Endothelial cell of umbilical vein (primary cell): ENCODE data around the gene SCRN1. TPM values are rescaled to one million over a fixed set of nuclear protein-coding genes. Genes with fewer than 3 reads are reported as not detected.

Source experiments
- BruUV-seq: library from RNA; stranded (reverse); fragments of 400-500 nt; replicated peaks from 2 replicates; lab custom pipeline; 2021; lab: Mats Ljungman, UMichigan
- CTCF ChIA-PET: fragments of 300-600, 350-600 bp; sonication (Branson Sonifier 250); formaldehyde crosslinking; loops from one replicate; lab custom pipeline; 2021; ENCODE audit warnings: antibody characterized with exemption, inconsistent platforms; lab: Charles Lee
- POLR2A ChIA-PET: fragments of 300-600, 350-600 bp; sonication (Branson Sonifier 250); formaldehyde crosslinking; loops from one replicate; lab custom pipeline; 2021; ENCODE audit warnings: antibody characterized with exemption, inconsistent platforms; lab: Charles Lee
- DNase-seq: peaks from one replicate; pipeline ENCODE4 v3.0.0-alpha.2; 2011; ENCODE audit warnings: low read depth, low spot score
- FAIRE-seq: peaks from 2 replicates; lab custom pipeline; 2011; peaks lifted over from hg19 to GRCh38; lab: Jason Lieb, UNC
- H2AFZ ChIP-seq: 2 replicates; pipeline ENCODE4 v1.6.0; 2012; ENCODE audit warnings: low read depth, low read length, control low read depth, inconsistent platforms
- H3K27ac ChIP-seq: 2 replicates; pipeline ENCODE4 v1.5.1; 2011; ENCODE audit warnings: low read depth, mild to moderate bottlenecking, control low read depth, low read length, moderate library complexity; ENCODE audit not compliant: insufficient read depth
- H3K27me3 ChIP-seq, 2 experiments: 2 replicates each; pipeline versions ENCODE4 v1.6.0 to v1.6.1; 2011; ENCODE audit warnings: low read length in 2 of 2, mixed read lengths in 1 of 2; ENCODE audit not compliant: control insufficient read depth in 2 of 2, insufficient read depth in 2 of 2
- H3K36me3 ChIP-seq, 2 experiments: 2 replicates in 1 of 2; 3 replicates in 1 of 2; pipeline ENCODE4 v1.5.1; 2011; ENCODE audit warnings: low read length in 2 of 2, mild to moderate bottlenecking in 1 of 2, moderate library complexity in 1 of 2; ENCODE audit not compliant: control insufficient read depth in 2 of 2, insufficient read depth in 2 of 2; ENCODE audit errors: extremely low read depth in 1 of 2
- H3K4me1 ChIP-seq: 3 replicates; pipeline ENCODE4 v1.5.1; 2011; ENCODE audit warnings: mild to moderate bottlenecking, low read length; ENCODE audit not compliant: control insufficient read depth, insufficient read depth; ENCODE audit errors: extremely low read depth
- H3K4me2 ChIP-seq: 2 replicates; pipeline ENCODE4 v1.6.1; 2011; ENCODE audit warnings: low read length, control low read depth, mixed read lengths; ENCODE audit not compliant: insufficient read depth
- H3K4me3 ChIP-seq, 3 experiments: fragments of 200-600 bp in 1 of 3; sonication (generic), shearing (Covaris generic) in 1 of 3; replicated peaks in 1 of 3; 2 replicates each; pipeline ENCODE4 v1.5.1; 2011 to 2016; ENCODE audit warnings: control low read depth in 3 of 3, low read length in 3 of 3, mild to moderate bottlenecking in 2 of 3, inconsistent platforms in 1 of 3, low read depth in 1 of 3, moderate library complexity in 1 of 3; ENCODE audit not compliant: insufficient read depth in 1 of 3
- H3K79me2 ChIP-seq: 2 replicates; pipeline ENCODE4 v1.6.0; 2012; ENCODE audit warnings: low read length, inconsistent platforms; ENCODE audit not compliant: control insufficient read depth, insufficient read depth
- H3K9ac ChIP-seq: replicated peaks from 2 replicates; pipeline ENCODE3; 2011; ENCODE audit warnings: low read length, control low read depth; ENCODE audit not compliant: insufficient read depth; ENCODE audit errors: extremely low read depth
- H3K9me1 ChIP-seq: replicated peaks from 3 replicates; pipeline ENCODE4 v1.6.0; 2011; ENCODE audit warnings: mild to moderate bottlenecking, low read length; ENCODE audit not compliant: control insufficient read depth, insufficient read depth; ENCODE audit errors: extremely low read depth
- H3K9me3 ChIP-seq: replicated peaks from 2 replicates; pipeline ENCODE4 v1.5.1; 2012; ENCODE audit warnings: low read length, inconsistent platforms; ENCODE audit not compliant: control insufficient read depth, insufficient read depth
- H4K20me1 ChIP-seq: replicated peaks from 2 replicates; pipeline ENCODE3; 2011; ENCODE audit warnings: mild to moderate bottlenecking, low read length; ENCODE audit not compliant: control insufficient read depth, insufficient read depth; ENCODE audit errors: extremely low read depth
- CTCF ChIP-seq, 2 donors: IDR thresholded peaks; 1 replicate in 1 of 2; 2 replicates in 1 of 2; pipeline ENCODE4 v1.5.1; 2011; ENCODE audit warnings: low read length in 2 of 2, mild to moderate bottlenecking in 2 of 2, moderate library complexity in 2 of 2, control low read depth in 1 of 2, inconsistent platforms in 1 of 2, low read depth in 1 of 2; ENCODE audit not compliant: insufficient read depth in 1 of 2; ENCODE audit errors: extremely low read depth in 1 of 2
- EZH2 ChIP-seq: IDR thresholded peaks from 2 replicates; pipeline ENCODE4 v1.6.1; 2012; ENCODE audit warnings: borderline replicate concordance, low read depth, mild to moderate bottlenecking, moderate library complexity, low read length, inconsistent platforms; ENCODE audit not compliant: severe bottlenecking
- FOS ChIP-seq: IDR thresholded peaks from 2 replicates; pipeline ENCODE4 v1.6.1; 2011; ENCODE audit warnings: mild to moderate bottlenecking, low read length, moderate library complexity, borderline replicate concordance; ENCODE audit not compliant: insufficient read depth
- GATA2 ChIP-seq: IDR thresholded peaks from 2 replicates; pipeline ENCODE4 v1.7.0; 2011; ENCODE audit warnings: low read depth, mild to moderate bottlenecking, moderate library complexity, mixed read lengths, low read length; ENCODE audit not compliant: insufficient read length, insufficient read depth
- JUN ChIP-seq: IDR thresholded peaks from 2 replicates; pipeline ENCODE4 v1.6.1; 2011; ENCODE audit warnings: borderline replicate concordance, low read depth; ENCODE audit not compliant: insufficient read length, insufficient read depth
- MAX ChIP-seq: IDR thresholded peaks from 2 replicates; pipeline ENCODE4 v1.6.1; 2011; ENCODE audit not compliant: insufficient read depth, insufficient read length
- MYC ChIP-seq: IDR thresholded peaks from one replicate; pipeline ENCODE4 v1.6.1; 2011; ENCODE audit warnings: mild to moderate bottlenecking, low read depth, low read length
- POLR2A ChIP-seq: IDR thresholded peaks from 2 replicates; pipeline ENCODE4 v1.6.1; 2012; ENCODE audit warnings: low read depth, mild to moderate bottlenecking, control low read depth, low read length
- POLR2AphosphoS5 ChIP-seq: IDR thresholded peaks from 2 replicates; pipeline ENCODE4 v1.6.1; 2012; ENCODE audit warnings: low read depth, mild to moderate bottlenecking, control low read depth, low read length, moderate library complexity; ENCODE audit not compliant: insufficient read depth
- dilution Hi-C: fragments of 300-500 bp; cut with MboI; formaldehyde crosslinking; loops from one replicate; pipeline ENCODE4 v1.15.0; 2019; ENCODE audit warnings: low sequenced_read_pairs; ENCODE audit not compliant: extremely low pct_ligation_motif_present
- intact Hi-C: fragments of 100-400 bp; cut with micrococcal nuclease; formaldehyde crosslinking; loops from one replicate; pipeline ENCODE4 v1.10.0; 2022
- polyA plus RNA-seq, 4 experiments: library from polyadenylated mRNA; depleted of rRNA in 3 of 4; stranded (reverse) in 3 of 4; unstranded in 1 of 4; fragments of >200 nt; gene quantifications; 2 replicates each; pipeline versions ENCODE4 v1.2.1 to v1.2.3, GENCODE V29; 2011 to 2012; ENCODE audit warnings: missing spikeins in 1 of 4
- total RNA-seq: library from RNA; stranded (reverse); gene quantifications from 2 replicates; pipeline ENCODE4 v1.2.3, GENCODE V29; 2021

Gene SCRN1
- total and polyA plus RNA-seq, 2 donors (not counting 3 experiments of a cell fraction or from before 2014, with no cell fraction given), result 57.0 to 127 TPM

DNA sequence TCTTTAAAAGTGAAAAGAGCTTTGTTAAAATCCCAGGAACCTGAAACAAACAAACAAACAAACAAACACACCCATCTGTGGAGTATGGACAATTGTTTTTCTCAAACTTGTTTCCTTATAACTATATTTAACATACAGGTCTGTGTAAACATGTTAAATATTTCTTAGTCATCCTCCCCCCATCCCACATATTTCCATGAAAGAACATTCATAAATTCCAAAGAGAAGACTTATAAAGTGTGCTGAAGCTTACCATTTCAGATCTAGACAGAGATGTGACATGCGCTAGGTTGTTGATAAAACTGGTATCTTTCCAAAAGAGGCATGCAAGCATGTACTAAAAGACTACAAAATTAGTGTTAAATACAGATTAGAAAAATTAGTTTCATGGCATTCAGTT, 30.4 kb upstream of the SCRN1 start:
- Histone ChIP-seq H2AFZ (no peak overlapping the region), H3K79me2 (peaks cover 16% of the 10 kb centered on the region), H3K9ac (no peak overlapping the region), H3K4me1 (peaks cover 21% of the 10 kb centered on the region), H3K27ac (peak overlapping the region; percentile 11), H3K36me3 (peaks cover 0 to under 1% of the 10 kb centered on the region in 2 experiments), H3K9me1 (no peaks in the 10 kb centered on the region), H3K4me3 (no peak overlapping the region), H3K27me3 (no peaks in the 10 kb centered on the region), H3K4me2 (peak overlapping the region; percentile 36), H3K9me3 (no peaks in the 10 kb centered on the region), H4K20me1 (no peaks in the 10 kb centered on the region)
- CTCF ChIA-PET, result interaction anchor here (0.6 to 1.2 kb wide), 4 partner anchors 9 to 51 kb away, joined by 3 to 7 read pairs (median 3); partner anchors contain the start of gene PLEKHA8
- BruUV-seq, result no TSS peak
- FAIRE-seq (no peak), DNase-seq (peak; percentile 37)
- dilution Hi-C loops, result no loop called here
- intact Hi-C loops, result loop anchor here (1.0 kb wide), 1 partner anchor 8 kb away; the partner anchor contains the start of gene PLEKHA8
- TF ChIP-seq CTCF (IDR thresholded peaks at IDR 0.05; ENCODE audit: extremely low read depth in 1 of 2, insufficient read depth in 1 of 2, low read depth in 1 of 2, low read length in 2 of 2) (no peak), FOS (peak; percentile 4)
- POLR2A ChIA-PET, result no interaction called here

GRCh38 chr7:30019387-30019786, 29.8 kb upstream of the SCRN1 start:
- intact Hi-C loops (no loop called here), dilution Hi-C loops (no loop called here)
- Histone ChIP-seq H3K4me3 (no peak overlapping the region), H3K9me1 (no peaks in the 10 kb centered on the region), H3K9ac (no peak overlapping the region), H4K20me1 (no peaks in the 10 kb centered on the region), H3K4me2 (no peak overlapping the region), H3K4me1 (peaks cover 18% of the 10 kb centered on the region), H3K79me2 (peaks cover 10% of the 10 kb centered on the region), H3K27me3 (no peaks in the 10 kb centered on the region), H3K27ac (no peak overlapping the region), H2AFZ (no peak overlapping the region), H3K36me3 (peaks cover 0 to 3% of the 10 kb centered on the region in 2 experiments), H3K9me3 (no peaks in the 10 kb centered on the region)
- DNase-seq (no peak), FAIRE-seq (no peak)
- TF ChIP-seq FOS (no peak), POLR2A (no peak), MAX (no peak), CTCF (IDR thresholded peaks at IDR 0.05; ENCODE audit: extremely low read depth in 1 of 2, insufficient read depth in 1 of 2, low read depth in 1 of 2, low read length in 2 of 2) (no peak), JUN (no peak), EZH2 (no peak), MYC (no peak), GATA2 (no peak), POLR2AphosphoS5 (no peak)
- ChIA-PET POLR2A (no interaction called here), CTCF (interaction anchor here (0.6 to 1.2 kb wide), 4 partner anchors 9 to 51 kb away, joined by 3 to 7 read pairs (median 3); partner anchors contain the start of gene PLEKHA8)
- BruUV-seq, result no TSS peak
